COLO668 (cell line): ENCODE data around the gene MYO1D.
A peak's percentile ranks its signal among the peaks of the same experiment; 100 is the strongest.

ENCODE experiments used
- DNase-seq: peaks from one replicate; lab custom pipeline; 2025; ENCODE audit not compliant: unreplicated experiment; lab: John Stamatoyannopoulos, UW

The MYO1D gene

DNA sequence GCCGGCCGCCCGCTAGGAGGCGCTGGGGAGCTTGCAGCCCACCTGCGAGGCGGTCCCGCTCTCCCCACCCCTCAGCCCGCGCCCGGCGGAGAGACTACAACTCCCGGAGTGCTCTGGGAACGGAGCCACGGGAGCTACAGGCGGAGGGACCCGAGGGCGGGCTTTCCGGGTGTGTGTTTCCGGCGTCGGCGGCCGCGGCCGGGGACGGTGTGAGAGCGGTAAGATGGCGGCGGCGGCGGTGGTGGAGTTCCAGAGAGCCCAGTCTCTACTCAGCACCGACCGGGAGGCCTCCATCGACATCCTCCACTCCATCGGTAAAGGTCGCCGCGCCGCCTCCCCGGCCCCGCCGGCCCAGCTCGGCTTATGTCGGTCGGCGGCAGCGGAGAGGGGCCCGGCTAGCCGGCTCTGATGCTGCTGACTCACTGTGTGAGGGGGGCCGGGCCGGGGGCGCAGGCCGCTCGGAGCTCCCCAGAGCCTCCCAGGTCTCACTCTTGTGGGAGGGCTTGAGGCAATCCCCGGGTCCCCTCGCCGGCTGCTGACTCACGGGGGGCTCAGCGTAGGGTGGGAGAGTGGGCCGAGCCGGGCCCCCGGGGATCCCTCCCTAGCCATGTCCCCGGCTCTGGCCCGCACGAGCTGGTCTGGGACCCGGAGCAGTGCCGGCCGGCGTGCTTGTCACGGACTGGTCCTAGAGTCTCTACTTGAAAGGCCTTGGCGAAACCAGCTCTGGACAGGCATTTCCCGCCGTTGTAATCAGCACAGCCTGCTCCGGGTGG lies 432.4 kb downstream of the MYO1D start, which contains the start of gene PSMD11:
Gene PSMD11 (plus strand): TSS at position 210 of the 773 bp plus-strand sequence. CDS start 14 bp downstream, at position 224.
- peak; percentile 94 for DNase-seq

DNA sequence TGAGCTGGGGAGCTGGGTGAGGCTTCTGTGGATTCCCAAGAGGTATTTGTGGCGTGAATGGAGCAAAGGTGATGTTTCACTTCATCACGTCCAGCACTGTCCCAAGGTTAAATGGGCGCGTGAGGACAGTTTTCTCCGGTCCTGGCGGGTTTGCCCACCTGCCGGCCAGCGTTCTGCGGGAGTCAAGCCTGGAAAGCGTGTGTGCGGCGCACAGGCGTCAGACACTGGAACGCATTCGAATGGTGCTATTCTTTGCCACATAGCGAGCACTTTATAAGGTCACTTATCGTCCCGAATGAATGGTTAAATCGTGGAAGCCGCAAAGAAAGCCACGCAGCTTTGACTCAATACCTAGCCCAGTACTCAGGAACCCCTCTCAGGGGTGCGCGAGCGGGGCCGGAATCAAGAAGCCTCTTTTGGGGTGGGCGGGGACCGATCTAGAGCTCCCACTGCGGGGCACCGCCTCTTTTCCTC lies 433.1 kb downstream of the MYO1D start:
- no peak for DNase-seq
